ENCODE measurements around the gene CDC14A. TPM values are rescaled to one million over a fixed set of nuclear protein-coding genes. Genes with fewer than 3 reads are reported as not detected.

CDC14A gene
- total and polyA plus RNA-seq, 2 donors (not counting 3 experiments of a cell fraction or from before 2014, with no cell fraction given): 3.4 to 13.9 TPM

- H3K4me1 ChIP-seq (ENCODE audit: control insufficient read depth, extremely low read depth, insufficient read depth, low read length): peaks cover 31% of the 10 kb centered on the region
- H3K4me2 ChIP-seq (ENCODE audit: insufficient read depth, low read length): peak overlapping the region; percentile 88
- no peak for FAIRE-seq
- H3K9ac ChIP-seq (replicated peaks; ENCODE audit: extremely low read depth, insufficient read depth, low read length): peak overlapping the region; percentile 95
- TF ChIP-seq POLR2A (IDR thresholded peaks at IDR 0.05; ENCODE audit: low read depth, low read length): no peak
- no peak for TF ChIP-seq EZH2 (IDR thresholded peaks at IDR 0.05; ENCODE audit: borderline replicate concordance, low read depth, low read length, severe bottlenecking)
- no peak for TF ChIP-seq MYC (IDR thresholded peaks at IDR 0.05; ENCODE audit: low read depth, low read length)
- TF ChIP-seq, protein P1, sequence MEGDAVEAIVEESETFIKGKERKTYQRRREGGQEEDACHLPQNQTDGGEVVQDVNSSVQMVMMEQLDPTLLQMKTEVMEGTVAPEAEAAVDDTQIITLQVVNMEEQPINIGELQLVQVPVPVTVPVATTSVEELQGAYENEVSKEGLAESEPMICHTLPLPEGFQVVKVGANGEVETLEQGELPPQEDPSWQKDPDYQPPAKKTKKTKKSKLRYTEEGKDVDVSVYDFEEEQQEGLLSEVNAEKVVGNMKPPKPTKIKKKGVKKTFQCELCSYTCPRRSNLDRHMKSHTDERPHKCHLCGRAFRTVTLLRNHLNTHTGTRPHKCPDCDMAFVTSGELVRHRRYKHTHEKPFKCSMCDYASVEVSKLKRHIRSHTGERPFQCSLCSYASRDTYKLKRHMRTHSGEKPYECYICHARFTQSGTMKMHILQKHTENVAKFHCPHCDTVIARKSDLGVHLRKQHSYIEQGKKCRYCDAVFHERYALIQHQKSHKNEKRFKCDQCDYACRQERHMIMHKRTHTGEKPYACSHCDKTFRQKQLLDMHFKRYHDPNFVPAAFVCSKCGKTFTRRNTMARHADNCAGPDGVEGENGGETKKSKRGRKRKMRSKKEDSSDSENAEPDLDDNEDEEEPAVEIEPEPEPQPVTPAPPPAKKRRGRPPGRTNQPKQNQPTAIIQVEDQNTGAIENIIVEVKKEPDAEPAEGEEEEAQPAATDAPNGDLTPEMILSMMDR (IDR thresholded peaks at IDR 0.05; ENCODE audit: extremely low read depth in 1 of 2, insufficient read depth in 1 of 2, low read depth in 1 of 2, low read length in 2 of 2): no peak
- no peak for TF ChIP-seq POLR2AphosphoS5 (IDR thresholded peaks at IDR 0.05; ENCODE audit: insufficient read depth, low read depth, low read length)
- no peak overlapping the region for H3K27ac ChIP-seq (ENCODE audit: insufficient read depth, low read depth, low read length)
- H3K27me3 ChIP-seq (ENCODE audit: control insufficient read depth in 2 of 2, insufficient read depth in 2 of 2, low read length in 2 of 2): no peaks in the 10 kb centered on the region
- POLR2A ChIA-PET: interaction anchor here (1.2 kb wide), 1 partner anchor 105 kb away, joined by 3 read pairs; no protein-coding TSS in a partner anchor
- dilution Hi-C loops (cut with MboI; ENCODE audit: extremely low pct_ligation_motif_present, low sequenced_read_pairs) (no loop called here), intact Hi-C loops (cut with micrococcal nuclease) (loop anchor here (2.0 to 5.0 kb wide), 5 partner anchors 47 to 538 kb away; partner anchors contain the start of gene EXTL2)
- DNase-seq (ENCODE audit: low read depth, low spot score): peak; percentile 31
- no peaks in the 10 kb centered on the region for H3K9me3 ChIP-seq (replicated peaks; ENCODE audit: control insufficient read depth, insufficient read depth, low read length)
- peaks cover 0 to 2% of the 10 kb centered on the region in 2 experiments for H3K36me3 ChIP-seq (ENCODE audit: control insufficient read depth in 2 of 2, extremely low read depth in 1 of 2, insufficient read depth in 2 of 2, low read length in 2 of 2)
- TSS peak; percentile 24 for BruUV-seq (replicated peaks)
- H3K9me1 ChIP-seq (replicated peaks; ENCODE audit: control insufficient read depth, extremely low read depth, insufficient read depth, low read length): no peaks in the 10 kb centered on the region
- no peak overlapping the region for H2AFZ ChIP-seq (ENCODE audit: low read depth, low read length)
- peaks cover 26% of the 10 kb centered on the region for H3K79me2 ChIP-seq (ENCODE audit: control insufficient read depth, insufficient read depth, low read length)
- H3K4me3 ChIP-seq (replicated peaks in 1 of 3; ENCODE audit: insufficient read depth in 1 of 3, low read depth in 1 of 3, low read length in 3 of 3): peak overlapping the region in 2 of 3 experiments; percentile 76 to 97
- H4K20me1 ChIP-seq (replicated peaks; ENCODE audit: control insufficient read depth, extremely low read depth, insufficient read depth, low read length): no peaks in the 10 kb centered on the region
- CTCF ChIA-PET: interaction anchor here (1.1 to 5.0 kb wide), 9 partner anchors 9 to 515 kb away, joined by 3 to 34 read pairs (median 4); no protein-coding TSS in a partner anchor
Measured at GRCh38 chr1:100353988-100354387, 1.7 kb downstream of the CDC14A start.

Data from endothelial cell of umbilical vein (primary cell).